ENCODE data around the gene PPARGC1A.

The PPARGC1A gene

DNA sequence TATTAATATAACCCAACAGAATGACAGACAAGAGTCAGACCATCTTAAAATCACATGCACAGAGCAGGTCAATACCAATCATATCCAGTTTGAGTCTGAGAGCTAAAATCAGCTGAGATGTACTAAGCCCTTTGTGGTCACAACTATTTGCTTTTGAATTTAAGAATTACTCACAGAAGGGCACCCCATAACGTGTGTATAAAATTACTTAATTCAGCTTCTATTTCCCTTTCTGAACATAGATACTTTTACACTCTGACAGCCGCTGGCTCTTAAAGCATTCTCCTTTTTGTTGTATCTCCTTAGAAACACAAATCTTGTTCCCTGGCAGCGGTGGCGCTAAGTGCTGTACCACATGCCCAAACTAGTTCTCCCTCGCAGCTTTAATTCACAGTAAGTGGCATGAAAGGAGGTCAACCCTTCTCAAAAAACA is 14.8 kb upstream of the PPARGC1A start:
- DNase-seq: no peak

DNA sequence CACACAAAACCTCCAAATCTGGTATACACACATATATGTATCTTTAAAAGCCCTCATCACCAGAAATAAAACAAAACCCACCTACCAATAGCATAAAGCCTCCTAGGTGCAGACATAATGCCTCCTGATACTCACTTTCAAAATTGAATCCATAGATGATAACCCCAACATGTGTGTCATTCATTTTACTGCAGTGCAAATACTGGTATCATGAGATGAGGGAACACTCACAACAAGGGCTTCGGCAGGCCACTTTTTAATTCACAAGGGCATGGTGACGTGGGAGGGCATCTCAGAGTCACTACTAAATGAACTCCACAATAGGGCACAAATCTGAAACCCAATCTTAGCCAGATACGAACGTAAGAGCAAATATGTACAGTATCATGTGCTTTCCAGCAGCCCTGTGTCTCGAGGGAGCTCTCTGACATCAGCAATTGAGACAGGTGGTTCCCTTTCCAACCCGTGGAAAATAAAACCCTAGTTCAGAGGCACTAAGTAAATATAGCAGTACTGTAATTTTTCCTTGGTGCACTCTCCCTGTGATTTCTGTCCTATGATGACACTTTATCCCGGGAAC is 14.1 kb upstream of the PPARGC1A start:
- no peak for DNase-seq

- DNase-seq: no peak
Observed at GRCh38 chr4:23902222-23902804, 12.5 kb upstream of the PPARGC1A start.

DNA sequence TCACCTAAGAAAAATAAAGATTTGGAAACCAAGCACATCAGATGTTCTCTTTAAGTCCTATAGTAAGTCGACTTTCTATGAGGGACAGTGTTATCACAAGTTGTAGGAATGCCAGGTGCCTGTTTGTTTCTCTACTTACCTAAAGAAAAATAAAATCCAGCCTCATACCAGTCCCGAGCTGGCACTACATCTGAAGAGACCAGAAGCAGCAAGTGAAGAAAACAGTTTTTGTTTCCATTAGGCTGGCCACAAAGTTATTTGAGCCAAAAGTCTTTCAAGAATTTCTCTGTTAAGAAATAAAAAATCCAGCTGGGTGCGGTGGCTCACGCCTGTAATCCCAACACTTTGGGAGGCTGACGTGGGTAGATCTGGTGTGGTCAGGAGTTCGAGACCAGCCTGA is 10.8 kb upstream of the PPARGC1A start:
- no peak for DNase-seq

DNA sequence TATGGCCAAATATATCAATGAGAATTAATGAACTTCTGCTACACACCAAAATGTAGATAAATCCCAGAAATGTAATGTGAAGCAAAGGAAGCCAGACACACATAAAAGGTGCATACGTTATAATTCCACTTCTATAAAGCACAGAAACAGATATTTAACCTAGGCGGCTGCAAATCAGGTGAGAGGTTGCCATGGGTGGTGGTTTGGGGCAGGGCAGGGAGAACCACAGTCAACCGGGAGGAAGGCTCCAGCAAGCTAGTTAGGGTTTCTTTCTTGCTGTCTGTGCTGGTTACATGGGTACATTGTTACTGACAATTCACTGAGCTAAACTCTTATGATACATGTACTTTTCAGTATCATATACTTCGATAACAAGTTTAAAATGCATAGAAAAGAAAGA is 9.7 kb upstream of the PPARGC1A start:
- no peak for DNase-seq

DNA sequence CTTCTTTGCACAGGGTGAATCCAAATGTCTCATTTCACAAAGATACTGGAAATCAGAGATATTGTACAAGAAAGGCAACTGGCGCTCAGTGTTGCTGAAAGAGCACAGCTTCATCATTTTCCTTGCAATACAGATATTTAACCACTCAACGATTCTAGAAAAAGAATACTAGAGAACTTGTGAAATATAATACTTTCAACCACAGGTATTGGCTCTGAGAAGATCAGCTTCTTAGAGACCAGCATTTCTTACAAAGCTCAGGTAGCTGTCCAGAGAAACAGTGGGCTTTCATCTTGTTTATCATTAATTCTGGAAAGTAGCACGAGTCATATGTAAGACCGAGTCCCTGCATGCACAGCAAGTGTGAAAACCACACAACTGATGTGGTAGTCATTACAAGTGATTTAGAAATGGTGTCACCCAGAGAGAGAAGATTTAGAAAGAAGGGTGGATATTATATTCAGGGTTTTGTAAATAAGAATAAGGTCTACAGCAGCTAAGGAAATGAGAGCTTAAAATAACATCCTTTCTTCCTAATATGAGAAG is 7.8 kb upstream of the PPARGC1A start:
- no peak for DNase-seq

GRCh38 chr4:23894021-23894420 is 4.2 kb upstream of the PPARGC1A start:
- DNase-seq: no peak

DNA sequence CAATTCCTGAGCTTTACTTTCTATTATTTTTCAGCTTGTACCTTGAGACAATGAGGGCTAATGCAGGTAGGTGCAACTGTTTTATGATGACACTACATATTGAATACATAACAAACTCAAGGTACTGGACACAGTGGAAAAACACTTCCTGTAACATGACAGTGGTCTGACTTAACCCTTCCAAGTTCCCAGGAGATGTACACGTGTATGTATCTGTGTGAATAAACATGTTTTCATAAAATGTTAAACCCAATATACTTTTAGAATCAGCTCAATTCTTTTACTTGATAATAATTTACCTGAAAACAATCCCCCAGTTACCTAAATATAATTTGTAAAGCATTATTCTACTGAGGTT is 1.2 kb upstream of the PPARGC1A start:
- DNase-seq: no peak

DNA sequence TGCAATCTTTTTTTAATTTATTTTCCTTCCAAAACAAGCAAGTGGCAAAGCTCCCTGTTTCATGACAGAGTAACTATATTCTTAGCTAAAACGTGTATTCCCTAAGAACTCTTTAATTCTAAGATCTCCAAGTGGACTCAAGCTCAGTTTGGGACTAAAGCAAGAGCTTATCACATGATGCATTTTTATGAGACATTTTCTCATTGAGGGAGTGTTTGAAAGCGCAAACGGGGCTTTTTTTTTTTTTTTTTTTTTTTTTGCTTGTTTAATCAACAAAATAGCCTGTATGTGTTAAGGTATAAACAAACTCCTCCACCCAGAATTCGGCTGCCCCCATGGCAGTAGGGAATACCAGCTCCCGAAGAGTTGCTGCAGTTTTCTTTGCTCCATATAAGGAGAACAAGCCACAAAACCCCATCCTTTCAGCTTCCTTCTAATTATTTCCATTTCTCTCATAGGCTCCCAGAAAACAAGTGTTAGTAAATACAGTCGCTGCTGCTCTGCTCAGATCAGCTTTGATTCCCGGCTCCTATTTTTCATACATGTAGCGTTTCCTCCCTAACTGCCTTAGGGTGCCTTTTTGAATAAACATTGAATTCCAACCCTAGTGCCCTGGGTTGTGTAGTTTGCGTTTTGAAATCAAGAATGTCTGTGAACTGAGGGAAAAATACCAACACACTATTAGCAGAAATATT is 669 bp upstream of the PPARGC1A start:
- DNase-seq: no peak

- no peak for DNase-seq
Observed at GRCh38 chr4:23889391-23889790, 456 bp downstream of the PPARGC1A start.

- no peak for DNase-seq
Observed at GRCh38 chr4:23888421-23889319, 1.2 kb downstream of the PPARGC1A start.

DNA sequence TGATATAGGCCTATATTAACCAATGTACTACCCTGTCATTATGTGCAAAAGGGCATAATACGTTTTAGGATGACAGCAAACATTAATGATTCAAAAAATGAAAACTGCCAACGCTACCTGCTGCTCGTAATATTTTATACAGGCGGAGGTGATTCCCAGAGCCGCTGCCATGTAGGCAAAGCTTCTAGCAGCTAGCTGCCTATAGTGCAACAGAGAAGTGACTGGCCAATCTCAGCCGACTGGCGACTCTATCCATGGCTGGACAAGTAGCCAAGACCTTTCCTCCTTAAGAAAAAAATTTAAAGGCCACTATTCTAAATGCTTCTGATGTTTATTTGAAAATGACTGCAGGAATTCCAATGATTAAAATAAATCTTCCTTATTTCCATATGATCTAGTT is 1.9 kb downstream of the PPARGC1A start:
- DNase-seq: no peak

DNA sequence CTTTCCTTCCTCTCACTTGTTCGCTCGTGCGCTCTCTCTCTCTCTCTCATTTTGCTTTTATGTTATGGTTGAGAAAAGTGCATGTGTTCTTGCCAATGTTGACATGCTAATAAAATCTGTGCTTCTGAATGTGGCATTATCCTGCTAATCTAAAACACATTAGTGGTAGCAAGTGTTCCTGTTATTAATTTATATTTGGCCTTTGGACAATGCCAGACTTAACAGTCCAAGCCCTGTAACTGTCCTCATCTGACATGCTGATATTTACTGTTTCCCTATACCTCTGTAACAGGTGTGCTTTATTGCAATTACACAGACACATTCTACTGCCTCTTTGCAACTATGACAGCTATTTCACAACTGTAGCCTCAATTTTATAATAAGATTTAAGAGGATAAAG is 2.7 kb downstream of the PPARGC1A start:
- DNase-seq: no peak

GRCh38 chr4:23885943-23886590 is 3.8 kb downstream of the PPARGC1A start:
- DNase-seq: no peak

GRCh38 chr4:23884741-23885140 is 5.1 kb downstream of the PPARGC1A start:
- DNase-seq: no peak

GRCh38 chr4:23884261-23884660 is 5.6 kb downstream of the PPARGC1A start:
- no peak for DNase-seq

GRCh38 chr4:23882976-23883531 is 6.8 kb downstream of the PPARGC1A start:
- no peak for DNase-seq

DNA sequence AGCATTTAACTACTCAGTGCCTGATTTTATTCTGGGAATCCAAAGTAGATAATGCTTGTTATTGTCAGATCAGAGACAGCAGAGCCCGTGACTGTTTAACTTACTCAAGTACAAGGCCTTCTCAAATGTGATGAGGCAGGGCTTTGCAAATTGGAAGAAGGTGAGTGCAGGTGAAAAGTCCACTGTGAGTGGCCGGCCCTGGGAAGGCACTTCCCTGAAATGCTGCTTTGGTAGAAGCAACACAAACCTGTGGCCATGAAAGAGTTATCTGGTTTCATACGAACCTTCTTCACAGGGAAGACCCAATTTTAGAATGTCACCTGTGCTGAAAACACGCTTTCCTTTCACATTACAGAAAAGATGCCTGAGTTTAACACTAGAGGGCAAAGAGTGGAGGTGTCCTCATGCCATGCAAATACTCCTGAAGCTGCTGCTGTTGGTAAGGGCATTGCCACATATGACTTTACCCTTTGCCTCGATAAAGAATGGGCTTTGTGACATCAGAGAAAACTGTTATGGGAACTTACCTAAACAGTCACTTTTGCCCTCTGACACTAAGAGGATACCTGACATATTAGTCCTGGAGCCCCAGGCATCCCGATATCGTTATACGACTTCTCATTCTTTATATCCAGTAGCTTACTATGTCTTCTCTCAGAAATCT is 8.0 kb downstream of the PPARGC1A start:
- DNase-seq: no peak

DNA sequence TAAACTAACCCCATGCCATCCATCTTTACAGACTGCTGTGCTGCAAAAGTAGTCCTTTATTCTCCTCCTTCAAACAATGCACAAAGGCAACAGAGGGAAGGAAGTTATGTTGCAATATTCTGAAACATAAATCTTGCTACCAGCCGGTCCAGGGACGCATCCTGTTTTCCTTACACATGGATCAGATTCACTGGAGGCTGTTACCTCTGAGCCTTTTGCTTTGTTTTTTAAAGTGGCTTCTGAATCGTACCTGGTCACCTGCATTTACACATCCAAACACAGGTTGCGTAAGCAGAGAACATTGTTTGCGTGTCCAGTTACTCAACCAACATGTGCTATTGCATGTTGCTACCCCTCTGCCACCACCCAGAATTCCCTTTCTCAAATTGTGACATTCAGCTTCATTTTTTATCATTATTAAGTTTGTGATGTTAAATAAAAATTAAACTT is 8.8 kb downstream of the PPARGC1A start:
- DNase-seq: no peak

GRCh38 chr4:23878912-23879732 is 10.7 kb downstream of the PPARGC1A start:
- no peak for DNase-seq
